Putamen (tissue), 1 donor: ENCODE data around the gene FAM168A.
"Not testable (repeated sequence)": the region's sequence is repeated elsewhere in the genome, so short reads cannot be mapped to it uniquely, and the experiment has no call there.

ENCODE experiments used
- DNase-seq: peaks from one replicate; pipeline ENCODE4 v3.0.0-alpha.2; 2016; ENCODE audit warnings: low spot score

The FAM168A gene

GRCh38 chr11:73596547-73596946, 1.4 kb downstream of the FAM168A start:
- DNase-seq = no peak

- DNase-seq = no peak
Measured at GRCh38 chr11:73592640-73593039, 5.3 kb downstream of the FAM168A start.

DNA sequence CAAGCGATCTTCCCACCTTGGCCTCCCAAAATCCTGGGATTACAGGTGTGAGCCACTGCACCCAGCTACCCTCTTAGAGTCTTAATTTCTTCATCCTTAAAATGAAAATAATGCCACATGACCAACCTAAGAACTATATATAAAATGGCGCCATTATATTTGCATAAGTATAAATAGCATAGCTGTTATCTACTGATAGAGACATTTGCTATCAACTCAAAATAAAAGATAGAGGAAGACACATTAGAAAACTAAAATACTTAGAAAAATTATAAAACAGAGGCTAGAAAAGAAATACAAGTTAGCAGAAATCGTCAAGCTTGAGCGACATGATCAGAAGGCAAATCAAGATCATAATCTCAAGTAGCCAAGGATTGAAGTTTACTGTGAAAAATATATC, 6.2 kb downstream of the FAM168A start:
- DNase-seq = no peak

- no peak for DNase-seq
Measured at GRCh38 chr11:73590991-73591390, 6.9 kb downstream of the FAM168A start.

- no peak for DNase-seq
Measured at GRCh38 chr11:73586791-73587190, 11.1 kb downstream of the FAM168A start.

GRCh38 chr11:73585834-73586575, 11.9 kb downstream of the FAM168A start:
- no peak for DNase-seq

DNA sequence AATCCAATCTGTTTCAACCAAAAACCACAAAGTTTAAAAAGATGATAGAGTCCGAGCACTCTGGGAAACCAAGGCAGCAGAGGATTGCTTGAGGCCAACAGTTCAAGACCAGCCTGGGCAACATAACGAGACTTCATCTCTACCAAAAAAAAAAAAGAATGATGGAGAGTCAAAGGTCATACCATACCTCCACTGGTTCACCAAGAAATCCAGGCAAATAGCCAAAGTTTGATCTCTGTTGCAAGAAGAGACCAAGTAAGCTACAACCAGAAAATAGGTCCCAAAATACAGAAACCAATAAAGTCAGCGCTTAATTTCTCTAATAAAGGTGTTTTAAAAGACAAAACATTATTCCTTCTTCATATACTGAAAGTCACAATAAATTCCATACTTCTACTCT, 13.1 kb downstream of the FAM168A start:
- DNase-seq = no peak

GRCh38 chr11:73582653-73583052, 15.3 kb downstream of the FAM168A start:
- no peak for DNase-seq

DNA sequence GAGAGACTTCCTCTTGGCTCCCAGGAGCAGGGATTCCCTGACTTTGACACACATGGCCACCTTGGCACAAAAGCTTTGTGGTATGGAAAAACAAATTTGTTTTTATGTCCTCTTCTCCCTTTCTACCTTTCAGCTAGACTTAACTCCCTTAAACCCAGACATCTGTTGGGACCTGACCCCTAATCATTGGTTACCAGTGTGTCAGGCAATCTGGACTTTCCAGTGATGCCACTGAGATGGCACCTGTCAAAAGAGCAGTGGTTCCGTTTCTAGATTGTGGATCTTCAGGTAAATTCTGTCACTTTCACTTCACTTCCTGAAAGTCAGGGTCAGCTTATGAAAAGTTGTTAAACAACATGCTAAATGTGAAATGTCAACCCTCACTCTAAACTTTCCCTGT, 17.2 kb downstream of the FAM168A start:
- DNase-seq = not testable (repeated sequence)

DNA sequence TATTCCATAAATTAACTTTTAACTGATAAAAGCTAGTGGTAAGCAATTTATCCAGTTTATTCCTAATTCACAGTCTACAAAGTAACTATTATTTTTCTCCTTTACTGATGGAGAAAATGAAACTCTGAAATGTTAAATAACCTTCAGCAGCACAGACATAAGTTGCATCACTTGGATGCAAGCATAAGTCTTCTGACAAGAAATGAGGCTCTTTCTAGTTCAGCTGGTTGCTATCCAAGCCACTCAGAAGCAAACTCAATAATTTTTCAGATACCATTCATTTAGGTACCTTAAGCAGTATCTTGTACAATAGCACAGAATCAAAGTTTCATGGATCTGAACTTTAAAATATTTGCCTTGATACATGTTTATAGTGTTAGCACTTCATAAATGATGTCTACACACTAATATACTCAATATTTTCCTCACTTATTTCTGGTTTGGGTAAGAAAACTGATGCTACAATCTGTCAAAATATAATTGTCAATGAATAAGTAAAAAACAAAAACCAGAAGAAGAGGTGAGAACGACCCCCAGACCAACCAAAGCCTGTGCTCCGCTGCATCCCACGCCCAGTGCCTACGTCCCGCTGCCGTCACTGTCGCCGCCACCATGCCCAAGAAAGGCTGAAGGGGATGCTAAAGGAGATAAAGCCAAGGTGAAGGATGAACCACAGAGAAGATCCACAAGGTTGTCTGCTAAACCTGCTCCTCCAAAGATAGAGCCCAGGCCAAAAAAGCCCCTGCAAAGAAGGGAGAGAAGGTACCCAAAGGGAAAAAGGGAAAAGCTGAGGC, 18.1 kb downstream of the FAM168A start:
- no peak for DNase-seq

- no peak for DNase-seq
Measured at GRCh38 chr11:73578592-73579185, 19.2 kb downstream of the FAM168A start.

- no peak for DNase-seq
Measured at GRCh38 chr11:73577496-73577917, 20.4 kb downstream of the FAM168A start.

- DNase-seq = peak; percentile 28
Measured at GRCh38 chr11:73576185-73576614, 21.7 kb downstream of the FAM168A start.

DNA sequence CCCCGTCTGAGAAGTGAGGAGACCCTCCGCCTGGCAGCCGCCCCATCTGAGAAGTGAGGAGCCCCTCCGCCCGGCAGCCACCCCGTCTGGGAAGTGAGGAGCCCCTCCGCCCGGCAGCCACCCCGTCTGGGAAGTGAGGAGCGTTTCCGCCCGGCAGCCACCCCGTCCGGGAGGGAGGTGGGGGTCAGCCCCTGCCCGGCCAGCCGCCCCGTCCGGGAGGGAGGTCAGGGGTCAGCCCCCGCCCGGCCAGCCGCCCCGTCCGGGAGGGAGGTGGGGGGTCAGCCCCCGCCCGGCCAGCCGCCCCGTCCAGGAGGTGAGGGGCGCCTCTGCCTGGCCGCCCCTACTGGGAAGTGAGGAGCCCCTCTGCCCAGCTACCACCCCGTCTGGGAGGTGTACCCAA, 25.9 kb downstream of the FAM168A start:
- DNase-seq = not testable (repeated sequence)

GRCh38 chr11:73570415-73571114, 27.3 kb downstream of the FAM168A start:
- DNase-seq = no peak

DNA sequence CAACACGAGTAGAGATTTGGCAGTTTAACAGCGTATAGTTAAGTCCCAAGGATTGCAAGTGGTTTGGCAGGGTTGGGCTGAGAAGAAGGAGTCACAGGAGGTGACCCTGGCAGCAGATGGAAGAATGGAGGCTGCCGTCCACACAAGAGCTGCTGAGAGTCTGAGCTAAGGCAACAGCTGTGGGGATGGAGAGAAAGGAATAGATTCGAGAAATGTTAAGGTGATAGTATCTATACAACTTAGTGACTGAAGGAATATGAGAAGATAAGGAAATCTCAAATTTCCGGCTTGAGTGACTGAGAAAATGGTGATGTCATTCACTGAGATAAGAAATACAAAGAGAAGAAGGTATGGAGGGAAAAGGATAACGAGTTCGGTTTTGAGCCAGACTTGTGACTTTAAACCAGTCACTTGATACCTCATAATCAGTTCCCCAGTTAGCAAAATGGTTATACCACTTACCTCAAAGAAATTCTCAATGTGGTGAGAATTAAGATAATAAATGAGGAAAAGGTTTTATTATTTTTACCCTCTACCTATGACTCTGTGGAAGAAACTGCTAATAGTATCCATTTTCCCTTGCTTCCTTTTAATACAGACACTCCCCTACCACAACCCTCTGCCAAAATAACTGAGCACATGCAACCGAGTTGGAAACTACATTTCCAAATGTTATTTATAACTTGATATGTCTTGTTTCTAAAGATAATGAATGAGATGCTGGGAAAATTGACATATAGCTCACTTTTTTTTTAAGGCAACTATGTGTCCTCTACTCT, 30.7 kb downstream of the FAM168A start:
- no peak for DNase-seq

DNA sequence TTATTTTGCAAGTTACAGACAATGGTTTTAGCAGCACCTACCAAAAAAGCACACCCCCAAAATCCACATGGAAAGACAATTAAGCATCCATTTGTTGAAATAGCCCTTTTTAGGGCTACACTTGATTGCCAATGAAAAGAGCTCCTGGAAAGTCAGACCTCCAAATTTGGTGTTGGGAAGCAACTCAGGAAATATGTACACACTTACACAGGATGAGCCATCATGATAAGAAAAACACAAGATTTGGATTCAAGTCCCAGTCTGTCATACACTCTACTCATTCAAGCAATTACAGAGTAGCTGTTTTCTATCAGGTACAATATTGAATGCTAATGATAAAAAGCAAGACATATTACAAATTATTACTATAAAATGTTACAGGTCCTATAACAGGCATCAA, 31.5 kb downstream of the FAM168A start:
- no peak for DNase-seq

DNA sequence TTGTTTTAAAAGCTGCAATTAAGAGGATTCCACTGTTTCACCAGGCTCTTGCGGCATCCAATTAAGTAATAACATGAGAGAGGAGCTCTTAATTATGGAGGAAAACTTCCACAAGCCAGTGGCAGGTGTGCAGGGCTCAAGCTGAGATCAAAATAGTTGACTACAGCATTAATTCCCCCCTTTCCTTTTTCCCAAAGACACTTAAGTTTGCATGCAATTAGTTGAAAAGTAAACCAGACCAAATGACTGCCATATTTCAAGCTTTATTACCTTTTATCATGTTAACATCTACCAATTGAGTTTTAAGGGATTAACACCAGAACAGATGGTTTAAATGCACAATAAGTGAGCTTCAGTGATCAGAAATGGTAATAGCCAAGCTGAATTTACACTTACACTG, 32.1 kb downstream of the FAM168A start:
- DNase-seq = no peak

DNA sequence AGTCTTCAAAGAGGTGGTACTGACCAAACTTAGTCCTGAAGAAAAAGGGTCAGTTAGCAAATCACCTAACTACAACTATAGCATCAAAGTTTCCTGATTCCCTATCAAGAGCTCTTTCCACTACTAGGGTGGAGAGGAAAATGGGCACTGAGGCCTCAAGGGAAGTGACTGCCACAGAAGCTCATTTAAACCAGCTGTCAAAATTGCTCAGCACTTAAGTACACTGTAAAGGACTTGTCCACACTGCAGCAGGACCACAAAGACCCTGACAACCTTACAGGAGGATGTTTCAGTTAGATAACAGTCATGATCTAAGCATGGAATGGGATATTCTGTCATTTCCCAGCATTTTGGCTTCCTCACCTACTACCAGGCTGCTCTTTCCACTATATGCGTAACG, 33.0 kb downstream of the FAM168A start:
- no peak for DNase-seq

GRCh38 chr11:73563539-73564200, 34.2 kb downstream of the FAM168A start:
- DNase-seq = no peak

- DNase-seq = no peak
Measured at GRCh38 chr11:73559743-73560142, 38.2 kb downstream of the FAM168A start.
